Liver (tissue), 9 donors: ENCODE results near the gene CACNA1C. TPM values are rescaled to one million over a fixed set of nuclear protein-coding genes. Genes with fewer than 3 reads are reported as not detected.

ENCODE experiments used
- DNase-seq: peaks from one replicate; pipeline ENCODE4 v3.0.0-alpha.2; 2017; ENCODE audit warnings: low spot score
- H3K27ac ChIP-seq, 2 donors: one replicate each; pipeline ENCODE4 v1.7.0; 2013; ENCODE audit warnings: inconsistent platforms in 2 of 2, low read length in 2 of 2, control low read depth in 1 of 2, low read depth in 1 of 2, mild to moderate bottlenecking in 1 of 2
- H3K27me3 ChIP-seq, 4 donors: one replicate each; pipeline versions ENCODE4 v1.6.1 to v1.7.0; 2013; ENCODE audit warnings: low read length in 3 of 4, inconsistent platforms in 1 of 4, mild to moderate bottlenecking in 1 of 4, moderate library complexity in 1 of 4; ENCODE audit not compliant: control insufficient read depth in 4 of 4, insufficient read depth in 4 of 4
- H3K36me3 ChIP-seq, 4 donors: one replicate each; pipeline versions ENCODE4 v1.6.1 to v1.7.0; 2013; ENCODE audit warnings: low read length in 3 of 4, mild to moderate bottlenecking in 3 of 4, low read depth in 1 of 4, moderate library complexity in 1 of 4; ENCODE audit not compliant: control insufficient read depth in 4 of 4, insufficient read depth in 3 of 4
- H3K4me1 ChIP-seq, 4 donors: one replicate each; pipeline versions ENCODE4 v1.6.1 to v1.7.0; 2013; ENCODE audit warnings: low read length in 3 of 4, mild to moderate bottlenecking in 3 of 4, moderate library complexity in 1 of 4; ENCODE audit not compliant: control insufficient read depth in 4 of 4, insufficient read depth in 4 of 4
- H3K4me3 ChIP-seq, 3 donors: one replicate each; pipeline versions ENCODE4 v1.6.1 to v1.7.0; 2013; ENCODE audit warnings: low read length in 3 of 3, control low read depth in 1 of 3, low read depth in 1 of 3, mild to moderate bottlenecking in 1 of 3
- H3K9ac ChIP-seq, 2 donors: one replicate each; pipeline ENCODE4 v1.7.0; 2013; ENCODE audit warnings: low read length in 2 of 2, mild to moderate bottlenecking in 2 of 2, moderate library complexity in 2 of 2, control low read depth in 1 of 2, low read depth in 1 of 2
- H3K9me3 ChIP-seq, 4 donors: one replicate each; pipeline versions ENCODE4 v1.6.1 to v1.7.0; 2013; ENCODE audit warnings: low read length in 3 of 4; ENCODE audit not compliant: control insufficient read depth in 4 of 4
- ATF3 ChIP-seq: IDR thresholded peaks from 2 replicates; pipeline ENCODE4 v1.6.1; 2016; ENCODE audit warnings: antibody characterized with exemption
- EGR1 ChIP-seq, 2 donors: IDR thresholded peaks; 2 replicates each; pipeline ENCODE4 v1.6.1; 2016 to 2018; ENCODE audit warnings: antibody characterized with exemption in 2 of 2, low read depth in 2 of 2
- FOXA1 ChIP-seq: IDR thresholded peaks from 2 replicates; pipeline ENCODE4 v1.6.1; 2016; ENCODE audit warnings: antibody characterized with exemption
- FOXA2 ChIP-seq: IDR thresholded peaks from 2 replicates; pipeline ENCODE4 v1.6.1; 2016; ENCODE audit warnings: antibody characterized with exemption
- GABPA ChIP-seq, 2 donors: IDR thresholded peaks in 1 of 2; conservative IDR thresholded peaks in 1 of 2; 2 replicates each; pipeline ENCODE4 v1.6.1; 2016; ENCODE audit warnings: antibody characterized with exemption in 2 of 2, mild to moderate bottlenecking in 1 of 2, moderate library complexity in 1 of 2
- HNF4A ChIP-seq, 2 donors: conservative IDR thresholded peaks; 2 replicates each; pipeline ENCODE4 v1.6.1; 2016; ENCODE audit warnings: antibody characterized with exemption in 2 of 2, mild to moderate bottlenecking in 2 of 2
- HNF4G ChIP-seq: IDR thresholded peaks from 2 replicates; pipeline ENCODE4 v1.6.1; 2016; ENCODE audit warnings: antibody characterized with exemption
- JUND ChIP-seq, 2 donors: IDR thresholded peaks; 2 replicates each; pipeline ENCODE4 v1.6.1; 2016; ENCODE audit warnings: antibody characterized with exemption in 2 of 2
- MAX ChIP-seq: IDR thresholded peaks from 2 replicates; pipeline ENCODE4 v1.6.1; 2016; ENCODE audit warnings: antibody characterized with exemption
- NR2F2 ChIP-seq: IDR thresholded peaks from 2 replicates; pipeline ENCODE4 v1.6.1; 2016; ENCODE audit warnings: antibody characterized with exemption
- RAD21 ChIP-seq, 2 donors: IDR thresholded peaks; 2 replicates each; pipeline ENCODE4 v1.6.1; 2016; ENCODE audit warnings: antibody characterized with exemption in 2 of 2, mild to moderate bottlenecking in 2 of 2
- REST ChIP-seq: IDR thresholded peaks from 2 replicates; pipeline ENCODE4 v1.6.1; 2016; ENCODE audit warnings: antibody characterized with exemption, mild to moderate bottlenecking
- RXRA ChIP-seq, 2 donors: IDR thresholded peaks; 2 replicates each; pipeline ENCODE4 v1.6.1; 2017 to 2018; ENCODE audit warnings: antibody characterized with exemption in 2 of 2, mild to moderate bottlenecking in 1 of 2
- SP1 ChIP-seq: IDR thresholded peaks from 2 replicates; pipeline ENCODE4 v1.6.1; 2018; ENCODE audit warnings: antibody characterized with exemption, mild to moderate bottlenecking
- TAF1 ChIP-seq: conservative IDR thresholded peaks from 2 replicates; pipeline ENCODE4 v1.6.1; 2016; ENCODE audit warnings: antibody characterized with exemption, mild to moderate bottlenecking
- ZBTB33 ChIP-seq: IDR thresholded peaks from 2 replicates; pipeline ENCODE4 v1.6.1; 2016; ENCODE audit warnings: antibody characterized with exemption
- WGBS: extraction: QIAGEN DNeasy Blood & Tissue Kit; methylation state at CpG from one replicate; pipeline ENCODE4 v1.1.7; 2013; 5-methylcytosine and 5-hydroxymethylcytosine counted together
- polyA plus RNA-seq, 2 donors: library from polyadenylated mRNA; stranded (reverse) in 1 of 2; unstranded in 1 of 2; fragments of 200-250 nt in 1 of 2; fragments of >200 nt in 1 of 2; fragmentation: Nextera tagmentation in 1 of 2; extraction: Ambion mirVana in 1 of 2; gene quantifications; one replicate each; pipeline versions ENCODE4 v1.2.1 to v1.2.3, GENCODE V29; 2013 to 2015
- total RNA-seq, 2 donors: library from RNA; depleted of rRNA; stranded (reverse); fragments of >200 nt; gene quantifications; one replicate each; pipeline ENCODE4 v1.2.3, GENCODE V29; 2014
- TF ChIP-seq, protein P1 (sequence below): fragments of 150-350 bp; IDR thresholded peaks from 2 replicates; pipeline ENCODE4 v1.5.1; 2017; ENCODE audit warnings: improper control_type of control experiment, low read depth, low read length; ENCODE audit not compliant: missing input control
- donor health status: healthy.
- donor health status: healthy.
- donor health status: healthy.
- donor health status: healthy.
- donor health status: healthy.

The CACNA1C gene
- total and polyA plus RNA-seq, 4 donors: 0.23 to 1.9 (median 0.41) TPM

- Histone ChIP-seq H3K27me3 (no peaks in the 10 kb centered on the region), H3K36me3 (no peaks in the 10 kb centered on the region), H3K4me1 (no peaks in the 10 kb centered on the region), H3K9ac (no peak overlapping the region), H3K9me3 (no peaks in the 10 kb centered on the region), H3K4me3 (no peak overlapping the region), H3K27ac (peak overlapping the region; percentile 16 to 18)
- 54% methylated on average over 8 of the region's 8 CpGs for WGBS
- DNase-seq: no peak
- peak; percentile 5 to 17 for TF ChIP-seq RAD21 (IDR thresholded peaks at IDR 0.05)
- peak; percentile 52 for TF ChIP-seq NR2F2
- peak; percentile 50 for TF ChIP-seq MAX
- no peak for TF ChIP-seq GABPA (IDR thresholded peaks at IDR 0.05 in 1 of 2, conservative IDR thresholded peaks at IDR 0.05 in 1 of 2)
Measured at GRCh38 chr12:2494486-2495192, 441.9 kb downstream of the CACNA1C start.

- Histone ChIP-seq H3K9me3 (no peaks in the 10 kb centered on the region), H3K36me3 (no peaks in the 10 kb centered on the region), H3K4me1 (peaks cover 0 to 2% (median 0%) of the 10 kb centered on the region in 4 donors), H3K9ac (no peak overlapping the region), H3K27me3 (no peaks in the 10 kb centered on the region), H3K27ac (peak overlapping the region in 1 of 2 donors; percentile 18), H3K4me3 (no peak overlapping the region)
- no peak for DNase-seq
- TF ChIP-seq NR2F2: peak; percentile 48
- TF ChIP-seq HNF4G: no peak
- no peak for TF ChIP-seq HNF4A (conservative IDR thresholded peaks at IDR 0.05)
- no peak for TF ChIP-seq RXRA (IDR thresholded peaks at IDR 0.05)
- no peak for TF ChIP-seq GABPA (IDR thresholded peaks at IDR 0.05 in 1 of 2, conservative IDR thresholded peaks at IDR 0.05 in 1 of 2)
- TF ChIP-seq FOXA2: no peak
- no peak for TF ChIP-seq JUND (IDR thresholded peaks at IDR 0.05)
- WGBS: 64% methylated on average over 6 of the region's 6 CpGs
Measured at GRCh38 chr12:2495417-2496112, 442.8 kb downstream of the CACNA1C start.

GRCh38 chr12:2498964-2499500, 446.2 kb downstream of the CACNA1C start:
- 51% methylated on average over 10 of the region's 10 CpGs for WGBS
- Histone ChIP-seq H3K4me3 (no peak overlapping the region), H3K27ac (no peak overlapping the region), H3K4me1 (peaks cover 0 to 5% (median 0%) of the 10 kb centered on the region in 4 donors), H3K36me3 (no peaks in the 10 kb centered on the region), H3K9ac (no peak overlapping the region), H3K9me3 (no peaks in the 10 kb centered on the region), H3K27me3 (no peaks in the 10 kb centered on the region)
- no peak for DNase-seq
- TF ChIP-seq, protein P1, sequence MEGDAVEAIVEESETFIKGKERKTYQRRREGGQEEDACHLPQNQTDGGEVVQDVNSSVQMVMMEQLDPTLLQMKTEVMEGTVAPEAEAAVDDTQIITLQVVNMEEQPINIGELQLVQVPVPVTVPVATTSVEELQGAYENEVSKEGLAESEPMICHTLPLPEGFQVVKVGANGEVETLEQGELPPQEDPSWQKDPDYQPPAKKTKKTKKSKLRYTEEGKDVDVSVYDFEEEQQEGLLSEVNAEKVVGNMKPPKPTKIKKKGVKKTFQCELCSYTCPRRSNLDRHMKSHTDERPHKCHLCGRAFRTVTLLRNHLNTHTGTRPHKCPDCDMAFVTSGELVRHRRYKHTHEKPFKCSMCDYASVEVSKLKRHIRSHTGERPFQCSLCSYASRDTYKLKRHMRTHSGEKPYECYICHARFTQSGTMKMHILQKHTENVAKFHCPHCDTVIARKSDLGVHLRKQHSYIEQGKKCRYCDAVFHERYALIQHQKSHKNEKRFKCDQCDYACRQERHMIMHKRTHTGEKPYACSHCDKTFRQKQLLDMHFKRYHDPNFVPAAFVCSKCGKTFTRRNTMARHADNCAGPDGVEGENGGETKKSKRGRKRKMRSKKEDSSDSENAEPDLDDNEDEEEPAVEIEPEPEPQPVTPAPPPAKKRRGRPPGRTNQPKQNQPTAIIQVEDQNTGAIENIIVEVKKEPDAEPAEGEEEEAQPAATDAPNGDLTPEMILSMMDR: no peak
- no peak for TF ChIP-seq JUND (IDR thresholded peaks at IDR 0.05)
- TF ChIP-seq MAX: no peak
- no peak for TF ChIP-seq SP1
- TF ChIP-seq GABPA (IDR thresholded peaks at IDR 0.05 in 1 of 2, conservative IDR thresholded peaks at IDR 0.05 in 1 of 2): no peak
- no peak for TF ChIP-seq ZBTB33
- TF ChIP-seq TAF1: no peak
- TF ChIP-seq FOXA1: no peak
- no peak for TF ChIP-seq FOXA2
- no peak for TF ChIP-seq RAD21 (IDR thresholded peaks at IDR 0.05)
- no peak for TF ChIP-seq ATF3
- TF ChIP-seq RXRA (IDR thresholded peaks at IDR 0.05): no peak
- TF ChIP-seq NR2F2: no peak
- TF ChIP-seq HNF4G: no peak
- TF ChIP-seq REST: no peak
- TF ChIP-seq EGR1 (IDR thresholded peaks at IDR 0.05; ENCODE audit: low read depth in 2 of 2): no peak
